M059J (cell line): ENCODE results near the gene TYK2. TPM values are rescaled to one million over a fixed set of nuclear protein-coding genes. Genes with fewer than 3 reads are reported as not detected.
A peak's percentile ranks its signal among the peaks of the same experiment; 100 is the strongest.
"Not testable (repeated sequence)": the region's sequence is repeated elsewhere in the genome, so short reads cannot be mapped to it uniquely, and the experiment has no call there.

Experiments used
- DNase-seq: peaks from one replicate; pipeline ENCODE4 v3.0.0-alpha.2; 2012; ENCODE audit warnings: low read depth
- total RNA-seq: library from RNA; depleted of rRNA; stranded (reverse); fragments of >200 nt; shearing (Covaris generic); gene quantifications from 2 replicates; pipeline ENCODE4 v1.2.3, GENCODE V29; 2014; rRNA removed

The TYK2 gene
- total RNA-seq, result 88.7 and 89.3 TPM in 2 replicates

DNA sequence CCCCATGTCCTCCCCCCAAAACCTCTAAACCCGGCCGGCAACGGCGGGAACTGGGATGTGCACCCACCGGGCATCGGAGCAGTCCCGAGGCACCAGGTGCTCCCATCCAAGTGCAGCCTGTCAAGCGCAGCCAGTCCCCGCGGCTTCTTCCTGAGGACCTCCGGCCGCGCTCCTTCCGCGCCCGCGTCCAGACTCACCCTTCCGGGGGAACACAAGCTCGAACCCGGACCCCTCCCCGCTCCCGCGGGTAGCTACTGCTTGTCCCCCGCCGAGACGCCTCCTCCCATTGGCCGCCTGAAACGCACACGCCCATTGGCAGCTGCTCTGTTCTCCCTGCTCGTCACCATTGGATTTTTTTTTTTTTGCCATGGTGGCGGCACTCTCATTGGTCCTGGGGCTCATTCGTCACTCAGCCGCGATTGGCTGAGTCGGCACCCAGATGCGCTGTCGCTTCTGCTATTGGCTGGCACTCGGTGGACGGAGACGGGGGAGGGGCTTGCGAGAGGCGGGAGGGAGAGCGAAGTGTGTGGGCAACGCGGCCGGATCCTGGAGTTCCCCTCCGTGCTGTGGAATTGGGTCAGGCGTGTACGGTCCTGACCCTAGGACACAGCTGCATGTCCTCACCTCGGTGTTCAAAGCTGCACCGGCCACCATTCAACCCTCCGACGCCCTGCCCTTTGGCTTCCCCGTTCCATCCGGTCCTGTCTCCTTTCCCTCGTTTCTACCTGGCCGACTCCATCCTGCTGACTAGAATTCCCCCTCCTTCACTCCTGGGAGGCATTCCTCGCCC lies at the start of gene TYK2:
Gene TYK2, minus strand, starts transcription at position 260 of the 790 bp plus-strand sequence. CDS start 2,166 bp downstream, outside the sequence.
- DNase-seq, result peak; percentile 99

GRCh38 chr19:10428996-10429381 lies 48.6 kb upstream of the TYK2 start:
- DNase-seq, result no peak

DNA sequence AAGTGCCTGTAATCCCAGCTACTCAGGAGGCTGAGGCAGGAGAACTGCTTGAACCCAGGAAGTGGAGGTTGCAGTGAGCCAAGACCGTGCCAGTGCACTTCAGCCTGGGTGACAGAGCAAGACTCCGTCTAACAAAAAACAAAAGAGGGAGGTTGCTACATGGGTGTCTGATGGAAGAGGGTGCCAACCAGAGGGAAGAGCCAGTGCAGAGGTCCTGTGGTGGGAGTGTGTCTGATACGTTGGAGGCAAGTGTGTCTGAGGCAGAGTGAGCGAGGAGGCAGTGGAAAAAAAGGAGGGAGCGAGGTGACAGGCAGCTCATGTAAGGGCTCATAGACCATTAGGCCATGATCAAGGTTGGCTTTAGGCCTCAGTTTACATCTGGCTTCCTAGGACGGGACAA lies 46.8 kb upstream of the TYK2 start:
- DNase-seq, result no peak

- DNase-seq, result peak; percentile 82
These were observed 43.8 kb upstream of the TYK2 start for GRCh38 chr19:10424011-10424637.

- DNase-seq, result no peak
These were observed 42.5 kb upstream of the TYK2 start for GRCh38 chr19:10422846-10423245.

- DNase-seq, result no peak
These were observed 41.7 kb upstream of the TYK2 start for GRCh38 chr19:10422046-10422461.

DNA sequence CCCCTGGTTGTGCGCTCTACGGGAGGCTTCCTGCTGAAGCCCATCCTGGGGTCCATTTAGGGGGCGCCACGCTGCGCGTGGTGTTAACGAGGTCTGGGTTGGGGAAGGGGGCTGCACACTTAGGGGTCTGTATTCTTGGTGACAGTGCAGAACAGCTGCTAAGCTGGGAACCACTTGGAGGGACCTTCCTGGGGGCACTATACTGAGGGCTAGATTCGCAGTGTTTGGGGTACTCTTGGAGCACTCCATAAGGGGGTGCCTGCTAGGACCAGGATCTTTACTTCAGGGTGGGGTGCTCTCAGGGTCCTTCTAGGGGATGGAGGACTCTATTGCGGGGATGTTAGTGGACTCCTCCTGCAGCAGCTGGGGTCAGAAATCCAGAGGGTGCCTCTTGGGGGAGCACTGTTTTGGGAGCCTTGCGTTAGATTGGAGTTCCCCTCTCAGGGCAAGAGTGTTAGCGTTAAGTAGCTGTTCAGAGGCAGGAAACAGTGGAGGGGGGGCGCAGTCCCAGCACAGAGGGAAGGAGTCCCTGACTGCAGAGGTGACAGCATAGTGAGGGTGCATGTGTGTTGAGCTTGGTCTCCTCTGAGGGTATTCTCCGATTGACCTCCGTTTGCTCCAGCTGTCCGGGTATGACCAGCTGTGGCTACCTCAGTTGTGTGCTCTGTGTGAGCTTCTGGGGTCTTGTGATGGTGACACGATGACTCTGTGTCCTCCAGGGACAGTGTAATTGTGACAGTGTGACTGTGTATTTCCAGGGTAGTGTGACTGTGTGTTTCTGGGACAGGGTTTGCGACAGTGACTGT lies 41.1 kb upstream of the TYK2 start:
- DNase-seq, result no peak

DNA sequence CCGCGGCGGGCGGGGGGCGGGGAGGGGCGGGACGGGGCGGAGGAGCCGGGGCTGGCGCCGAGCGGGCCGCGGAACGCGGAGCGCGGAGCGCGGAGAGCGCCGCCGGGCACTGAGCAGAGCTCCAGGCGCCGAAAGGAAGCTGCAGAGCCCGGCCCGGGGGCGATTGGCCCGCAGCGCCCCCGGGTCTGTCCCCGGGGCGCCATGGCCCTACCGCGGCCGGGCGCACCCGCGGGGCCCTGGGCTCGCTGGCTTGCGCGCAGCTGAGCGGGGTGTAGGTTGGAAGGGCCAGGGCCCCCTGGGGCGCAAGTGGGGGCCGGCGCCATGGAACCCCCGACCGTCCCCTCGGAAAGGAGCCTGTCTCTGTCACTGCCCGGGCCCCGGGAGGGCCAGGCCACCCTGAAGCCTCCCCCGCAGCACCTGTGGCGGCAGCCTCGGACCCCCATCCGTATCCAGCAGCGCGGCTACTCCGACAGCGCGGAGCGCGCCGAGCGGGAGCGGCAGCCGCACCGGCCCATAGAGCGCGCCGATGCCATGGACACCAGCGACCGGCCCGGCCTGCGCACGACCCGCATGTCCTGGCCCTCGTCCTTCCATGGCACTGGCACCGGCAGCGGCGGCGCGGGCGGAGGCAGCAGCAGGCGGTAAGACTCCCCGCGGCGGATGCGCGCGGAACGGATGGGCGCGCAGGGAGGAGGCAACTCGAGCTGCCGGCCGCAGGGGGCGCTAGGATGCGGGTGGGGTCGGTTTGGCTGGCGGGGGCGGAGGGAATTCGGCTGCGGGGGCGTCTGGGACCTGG lies 40.3 kb upstream of the TYK2 start, which contains the start of gene PDE4A:
Gene PDE4A, plus strand, starts transcription at position 95 of the 796 bp plus-strand sequence. Its CDS starts 227 bp downstream, at position 322.
- DNase-seq, result no peak

DNA sequence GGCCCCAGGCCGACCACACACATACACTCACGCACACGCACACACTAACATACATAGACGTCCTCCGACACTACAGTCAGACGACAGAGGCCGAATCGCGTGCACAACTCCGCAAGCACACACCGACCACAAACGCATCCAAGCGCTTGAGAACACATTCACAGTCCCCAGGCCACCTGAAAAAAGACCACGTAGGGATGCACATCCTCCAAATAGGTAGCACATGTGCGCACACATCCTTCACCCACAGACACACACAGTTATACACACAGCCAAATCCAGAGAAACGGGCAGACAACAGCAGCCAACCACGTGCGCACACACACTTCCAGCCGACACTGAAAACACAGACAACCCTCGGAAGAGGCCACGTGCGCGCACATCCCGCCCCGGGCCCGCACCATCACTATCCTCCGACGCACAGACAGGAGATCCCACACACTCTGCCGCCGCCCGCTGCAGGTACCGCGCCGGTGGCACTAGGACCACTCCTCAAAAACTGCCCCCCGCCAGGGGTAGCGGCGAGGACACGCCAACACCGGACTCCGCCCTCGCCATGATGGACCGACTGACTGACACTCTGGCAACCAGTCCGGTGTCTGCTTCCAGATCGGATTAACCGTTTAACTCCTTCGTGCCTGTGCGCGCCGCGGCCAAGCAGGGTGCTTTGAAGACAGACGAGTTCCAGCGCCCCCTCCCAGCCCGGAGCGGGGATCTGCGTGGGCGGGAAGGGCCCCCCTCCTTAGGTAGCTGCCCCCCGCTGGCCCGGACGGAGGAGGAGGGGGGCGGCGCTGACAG lies 39.5 kb upstream of the TYK2 start:
- no peak for DNase-seq

DNA sequence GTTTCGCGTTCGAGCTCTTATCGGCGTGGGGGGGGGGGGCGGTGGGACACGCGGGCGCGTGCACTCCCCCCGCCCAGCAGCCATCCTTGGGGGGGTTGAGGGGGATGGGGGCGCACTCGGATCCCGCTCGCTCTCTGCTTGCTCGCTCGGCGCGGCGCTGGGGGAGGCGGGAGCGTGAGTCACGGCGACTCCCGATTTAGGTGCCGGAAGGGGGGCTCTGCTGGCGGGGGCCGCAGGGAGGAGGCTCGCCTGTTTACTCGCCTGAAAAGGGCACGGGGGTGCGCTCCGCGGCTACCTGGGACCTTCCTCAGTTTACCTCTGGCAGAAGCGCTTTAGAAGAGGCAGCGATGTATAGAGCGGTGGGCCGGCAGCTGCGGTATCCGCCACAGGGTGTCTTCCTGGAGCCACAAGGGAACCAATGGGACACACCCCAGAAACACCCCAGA lies 38.9 kb upstream of the TYK2 start:
- DNase-seq, result no peak

- no peak for DNase-seq
These were observed 38.3 kb upstream of the TYK2 start for GRCh38 chr19:10418485-10419199.

- DNase-seq, result peak; percentile 44
These were observed 37.8 kb upstream of the TYK2 start for GRCh38 chr19:10418235-10418484.

DNA sequence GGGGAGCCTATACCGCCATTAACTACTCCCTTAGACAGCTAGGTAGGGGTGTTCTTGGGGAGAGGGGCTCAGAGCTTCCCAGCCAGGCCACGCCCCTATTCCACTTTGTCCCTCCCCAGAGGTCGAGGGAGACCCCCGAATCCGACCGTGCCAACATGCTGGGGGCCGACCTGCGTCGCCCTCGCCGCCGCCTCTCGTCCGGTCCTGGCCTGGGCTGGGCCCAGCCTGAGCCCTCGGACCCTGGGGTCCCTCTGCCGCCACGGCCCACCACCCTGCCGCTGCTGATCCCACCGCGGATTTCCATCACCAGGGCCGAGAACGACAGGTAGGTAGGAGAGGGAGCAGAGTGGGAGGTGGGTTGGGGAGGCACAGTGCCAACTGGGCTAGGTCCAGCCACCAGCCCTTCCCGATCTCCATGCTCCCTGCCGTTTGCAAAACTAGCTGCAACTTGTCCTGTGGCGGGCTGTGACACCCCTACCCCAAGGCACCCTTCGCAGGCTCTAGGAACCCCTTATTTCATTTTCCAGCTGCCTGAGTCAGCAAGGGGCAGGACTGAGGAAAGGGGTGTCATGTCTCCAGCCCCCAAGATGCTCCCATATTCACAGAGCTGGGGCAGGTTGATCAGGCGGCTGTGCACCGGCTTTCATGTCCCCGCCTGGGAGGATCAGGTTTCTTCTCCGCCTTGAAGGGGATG lies 37.3 kb upstream of the TYK2 start:
- DNase-seq, result no peak

DNA sequence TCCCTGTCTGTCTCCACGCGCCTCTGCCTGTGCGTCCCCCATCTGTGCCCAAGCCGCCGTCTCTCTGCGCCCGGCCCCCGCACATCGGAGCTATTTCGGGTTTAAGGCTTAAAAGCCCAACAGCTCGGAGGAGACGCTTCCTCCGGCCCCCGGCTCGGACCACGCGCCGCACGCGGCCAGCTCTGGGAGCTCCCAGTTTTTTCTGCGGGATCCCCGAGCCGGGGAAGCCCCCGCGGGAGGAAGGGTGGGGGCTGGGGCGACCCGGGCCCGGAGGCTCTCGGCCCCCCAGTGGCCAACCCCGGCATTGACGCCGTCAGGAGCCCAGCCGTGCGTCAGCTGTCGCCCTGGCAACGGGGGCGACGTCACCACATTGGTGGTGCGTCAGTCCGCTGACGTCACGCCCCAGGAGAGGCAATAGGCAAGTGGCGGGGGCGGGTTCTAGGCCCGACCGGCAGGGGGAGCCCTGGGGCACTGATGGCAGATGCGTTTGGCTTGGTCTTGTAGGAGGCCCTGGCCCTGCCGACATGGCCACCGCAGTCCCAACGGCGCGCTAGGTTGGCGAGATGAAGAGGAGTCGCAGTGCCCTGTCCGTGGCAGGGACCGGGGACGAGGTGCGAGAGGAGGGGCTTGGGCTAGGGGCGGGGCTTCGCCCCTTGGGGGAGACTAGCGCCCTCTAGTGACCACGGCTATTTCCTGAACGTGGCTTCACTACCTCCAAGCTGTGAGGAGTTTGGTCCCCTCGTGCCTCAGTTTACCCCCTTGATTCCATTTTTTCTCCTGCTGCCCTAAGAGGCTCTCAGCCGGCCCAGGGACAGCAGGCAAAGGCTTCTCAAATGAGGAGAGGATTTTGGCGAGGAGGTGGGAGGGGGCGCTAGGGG lies 36.2 kb upstream of the TYK2 start:
- peak; percentile 80 for DNase-seq

GRCh38 chr19:10416083-10416379 lies 35.7 kb upstream of the TYK2 start:
- no peak for DNase-seq

DNA sequence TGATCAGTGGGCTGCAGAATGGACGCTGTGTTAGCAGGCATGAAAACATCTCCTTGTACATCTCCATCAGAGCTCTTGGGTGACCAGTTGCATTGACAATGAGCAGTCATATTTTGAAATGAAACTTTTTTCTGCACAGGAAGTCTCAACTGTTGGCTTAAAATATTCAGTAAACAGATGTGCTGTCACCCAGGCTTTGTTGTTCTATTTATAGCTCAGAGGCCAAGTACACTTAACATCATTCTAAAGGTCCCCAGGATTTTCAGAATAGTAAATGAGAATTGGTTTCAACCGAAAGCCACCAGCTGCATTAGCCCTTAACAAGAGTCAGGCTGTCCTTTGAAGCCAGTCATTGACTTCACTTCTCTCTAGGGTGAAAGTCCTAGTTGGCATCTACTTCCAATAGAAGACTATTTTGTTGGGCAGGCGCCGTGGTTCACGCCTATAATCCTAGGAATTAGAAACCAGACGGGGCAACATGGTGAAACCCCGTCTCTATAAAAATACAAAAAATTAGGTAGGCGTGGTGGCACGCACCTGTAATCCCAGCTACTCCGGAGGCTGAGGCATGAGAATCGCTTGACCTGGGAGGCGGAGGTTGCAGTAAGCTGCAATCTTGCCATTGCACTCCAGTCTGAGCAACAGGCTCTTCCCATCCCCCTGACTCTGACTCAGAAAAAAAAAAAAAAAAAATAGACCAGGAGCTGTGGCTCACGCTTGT lies 32.0 kb upstream of the TYK2 start:
- no peak for DNase-seq

DNA sequence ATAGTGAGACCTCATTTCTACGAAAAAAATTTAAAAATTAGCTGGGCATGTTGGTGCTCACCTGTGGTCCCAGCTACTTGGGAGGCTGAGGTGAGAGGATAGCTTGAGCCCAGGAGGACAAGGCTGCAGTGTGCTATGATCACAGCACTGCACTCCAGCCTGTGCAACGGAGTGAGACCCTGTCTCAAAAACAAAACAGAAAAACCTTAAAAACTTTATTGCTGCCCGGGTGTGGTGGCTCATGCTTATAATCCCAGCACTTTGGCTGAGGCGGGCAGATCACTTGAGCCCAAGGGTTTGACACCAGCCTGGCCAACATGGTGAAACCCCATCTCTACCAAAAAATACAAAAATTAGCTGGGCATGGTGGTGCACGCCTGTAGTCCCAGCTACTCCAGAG lies 30.9 kb upstream of the TYK2 start:
- DNase-seq, result not testable (repeated sequence)
